HUES48 (cell line): ENCODE results near the gene FAM120B.

Experiments
- H3K27ac ChIP-seq: one replicate; pipeline ENCODE4 v1.7.0; 2013; ENCODE audit warnings: low read depth, low read length, inconsistent platforms
- H3K27me3 ChIP-seq: 2 replicates; pipeline ENCODE4 v1.6.1; 2013; ENCODE audit warnings: mild to moderate bottlenecking, low read length; ENCODE audit not compliant: control insufficient read depth, insufficient read depth
- H3K36me3 ChIP-seq: 2 replicates; pipeline ENCODE4 v1.6.1; 2013; ENCODE audit warnings: low read length; ENCODE audit not compliant: control insufficient read depth, insufficient read depth
- H3K4me1 ChIP-seq: 2 replicates; pipeline ENCODE4 v1.6.1; 2013; ENCODE audit warnings: mild to moderate bottlenecking, low read length; ENCODE audit not compliant: control insufficient read depth, insufficient read depth
- H3K4me3 ChIP-seq: 2 replicates; pipeline ENCODE4 v1.5.1; 2013; ENCODE audit warnings: mild to moderate bottlenecking, low read depth, low read length
- H3K9ac ChIP-seq: 2 replicates; pipeline ENCODE4 v1.6.1; 2013; ENCODE audit warnings: mild to moderate bottlenecking, low read depth, low read length, moderate library complexity
- H3K9me3 ChIP-seq: 2 replicates; pipeline ENCODE4 v1.6.1; 2013; ENCODE audit warnings: low read length; ENCODE audit not compliant: control insufficient read depth, insufficient read depth

FAM120B gene

GRCh38 chr6:170281331-170282292, 24.9 kb upstream of the FAM120B start:
- Histone ChIP-seq H3K4me1 (peaks cover 7% of the 10 kb centered on the region; the same call in 1 of the 2 replicates), H3K27ac (no peak overlapping the region), H3K36me3 (peaks cover 4% of the 10 kb centered on the region; the same call in 1 of the 2 replicates), H3K9me3 (no peaks in the 10 kb centered on the region), H3K4me3 (no peak overlapping the region), H3K27me3 (peaks cover 52% of the 10 kb centered on the region), H3K9ac (no peak overlapping the region)

- Histone ChIP-seq H3K27me3 (peaks cover 62% of the 10 kb centered on the region), H3K27ac (no peak overlapping the region), H3K9me3 (no peaks in the 10 kb centered on the region), H3K4me1 (peaks cover 11% of the 10 kb centered on the region), H3K4me3 (no peak overlapping the region), H3K9ac (no peak overlapping the region), H3K36me3 (peaks cover 4% of the 10 kb centered on the region; the same call in 1 of the 2 replicates)
These were observed 23.9 kb upstream of the FAM120B start for GRCh38 chr6:170282512-170283158.

- H3K9ac ChIP-seq: no peak overlapping the region
- H3K27me3 ChIP-seq: peaks cover 70% of the 10 kb centered on the region
These were observed 23.1 kb upstream of the FAM120B start for GRCh38 chr6:170283212-170284081.

GRCh38 chr6:170284126-170284773, 22.3 kb upstream of the FAM120B start:
- no peak overlapping the region for H3K4me3 ChIP-seq
- peaks cover 73% of the 10 kb centered on the region for H3K27me3 ChIP-seq
- no peaks in the 10 kb centered on the region for H3K9me3 ChIP-seq
- no peak overlapping the region for H3K9ac ChIP-seq
- no peak overlapping the region for H3K27ac ChIP-seq
- peaks cover 8% of the 10 kb centered on the region for H3K36me3 ChIP-seq
- H3K4me1 ChIP-seq: peaks cover 22% of the 10 kb centered on the region

More at GRCh38 chr6:170283212-170284081, 23.1 kb upstream of the FAM120B start:
- H3K9me3 ChIP-seq: no peaks in the 10 kb centered on the region
- H3K36me3 ChIP-seq: peaks cover 8% of the 10 kb centered on the region
- H3K4me3 ChIP-seq: no peak overlapping the region
- H3K27ac ChIP-seq: no peak overlapping the region
- H3K4me1 ChIP-seq: peaks cover 16% of the 10 kb centered on the region

GRCh38 chr6:170284866-170285469, 21.6 kb upstream of the FAM120B start:
- H3K36me3 ChIP-seq: peaks cover 8% of the 10 kb centered on the region
- peaks cover 22% of the 10 kb centered on the region for H3K4me1 ChIP-seq
- no peak overlapping the region for H3K9ac ChIP-seq
- H3K9me3 ChIP-seq: no peaks in the 10 kb centered on the region
- H3K27me3 ChIP-seq: peaks cover 75% of the 10 kb centered on the region
- no peak overlapping the region for H3K27ac ChIP-seq
- no peak overlapping the region for H3K4me3 ChIP-seq

GRCh38 chr6:170285482-170285881, 21.1 kb upstream of the FAM120B start:
- no peak overlapping the region for H3K27ac ChIP-seq
- no peak overlapping the region for H3K9ac ChIP-seq
- no peak overlapping the region for H3K4me3 ChIP-seq
- peaks cover 75% of the 10 kb centered on the region for H3K27me3 ChIP-seq
- H3K4me1 ChIP-seq: peaks cover 22% of the 10 kb centered on the region
- H3K36me3 ChIP-seq: peaks cover 8% of the 10 kb centered on the region
- H3K9me3 ChIP-seq: no peaks in the 10 kb centered on the region

- Histone ChIP-seq H3K36me3 (peaks cover 8% of the 10 kb centered on the region), H3K27me3 (peaks cover 69% of the 10 kb centered on the region), H3K4me1 (peaks cover 22% of the 10 kb centered on the region), H3K9me3 (no peaks in the 10 kb centered on the region), H3K27ac (no peak overlapping the region), H3K9ac (no peak overlapping the region), H3K4me3 (no peak overlapping the region)
These were observed 20.2 kb upstream of the FAM120B start for GRCh38 chr6:170286246-170286933.

GRCh38 chr6:170286934-170287265, 19.7 kb upstream of the FAM120B start:
- no peak overlapping the region for H3K27ac ChIP-seq
- no peak overlapping the region for H3K4me3 ChIP-seq

GRCh38 chr6:170287371-170287876, 19.1 kb upstream of the FAM120B start:
- peaks cover 27% of the 10 kb centered on the region for H3K4me1 ChIP-seq
- H3K27me3 ChIP-seq: peaks cover 68% of the 10 kb centered on the region
- H3K9ac ChIP-seq: no peak overlapping the region
- H3K4me3 ChIP-seq: no peak overlapping the region
- no peak overlapping the region for H3K27ac ChIP-seq
- no peaks in the 10 kb centered on the region for H3K9me3 ChIP-seq
- H3K36me3 ChIP-seq: peaks cover 8% of the 10 kb centered on the region

More at GRCh38 chr6:170286934-170287265, 19.7 kb upstream of the FAM120B start:
- Histone ChIP-seq H3K4me1 (peaks cover 22% of the 10 kb centered on the region), H3K36me3 (peaks cover 8% of the 10 kb centered on the region), H3K9me3 (no peaks in the 10 kb centered on the region), H3K27me3 (peaks cover 68% of the 10 kb centered on the region), H3K9ac (no peak overlapping the region)
